ENCODE results near the gene CRIM1. TPM values are rescaled to one million over a fixed set of nuclear protein-coding genes. Genes with fewer than 3 reads are reported as not detected.

Gene CRIM1
- total RNA-seq, 1 experiment from 2014 or later, result 27.6 TPM

DNA sequence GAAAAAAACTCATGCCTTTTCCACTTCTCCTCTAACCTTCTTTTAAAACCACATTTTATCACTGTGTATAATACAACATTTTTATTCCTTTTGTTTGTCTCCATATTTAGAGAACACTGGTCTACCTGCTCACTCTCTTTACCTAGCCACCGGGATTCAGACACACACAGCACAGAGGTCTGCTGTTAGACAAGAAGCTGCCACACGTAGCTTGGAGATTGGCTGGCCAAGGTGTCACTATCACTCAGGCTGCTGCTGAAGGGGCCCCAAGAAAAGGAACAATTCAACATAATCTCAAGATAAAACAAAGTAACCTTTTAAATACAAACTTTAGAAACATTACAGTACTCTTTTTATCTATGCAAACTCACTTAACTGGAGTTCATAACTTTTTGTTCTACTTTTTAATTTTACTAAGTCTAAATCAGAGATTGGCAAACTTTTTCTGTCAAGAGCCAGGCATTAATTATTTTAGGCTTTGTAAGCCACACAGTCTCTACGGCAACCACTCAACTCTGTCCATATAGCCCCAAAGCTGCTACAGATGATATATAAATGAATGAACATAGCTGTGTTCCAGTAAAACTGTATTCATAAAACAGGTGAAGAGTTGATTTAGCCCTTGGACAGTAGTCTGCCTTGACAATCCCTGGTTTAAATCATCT is 216.6 kb downstream of the CRIM1 start:
- Histone ChIP-seq H2BK120ac (ENCODE audit: low read depth, low read length, poor library complexity, severe bottlenecking) (no peak overlapping the region), H4K8ac (replicated peaks; ENCODE audit: insufficient read length, low read depth, low read length) (no peak overlapping the region), H3K23me2 (ENCODE audit: insufficient read length, low read depth, low read length, poor library complexity, severe bottlenecking) (no peaks in the 10 kb centered on the region), H2AFZ (ENCODE audit: low read length) (no peak overlapping the region), H3K14ac (ENCODE audit: insufficient read depth, low read length) (no peak overlapping the region), H3K9ac (ENCODE audit: extremely low read depth, insufficient read length, low read length) (no peak overlapping the region), H4K91ac (ENCODE audit: insufficient read length, low read depth, low read length) (no peak overlapping the region), H2BK12ac (ENCODE audit: insufficient read length, low read depth, low read length) (no peak overlapping the region), H2BK15ac (ENCODE audit: low read depth, low read length) (no peak overlapping the region), H3T11ph (ENCODE audit: low read length) (no peak overlapping the region), H2BK5ac (ENCODE audit: insufficient read length, low read length) (no peak overlapping the region), H2AK5ac (ENCODE audit: insufficient read length, low read length) (no peak overlapping the region), H4K5ac (ENCODE audit: insufficient read length, low read depth, low read length) (no peak overlapping the region), H3K18ac (ENCODE audit: insufficient read length, low read depth, low read length) (no peak overlapping the region), H3K23ac (ENCODE audit: insufficient read length, low read depth, low read length) (no peak overlapping the region), H3K56ac (ENCODE audit: insufficient read length, low read depth, low read length) (no peak overlapping the region), H3K4ac (ENCODE audit: low read depth, low read length) (no peak overlapping the region), H2BK20ac (ENCODE audit: low read depth, low read length, poor library complexity, severe bottlenecking) (no peak overlapping the region), H3K27ac (ENCODE audit: insufficient read length, low read depth, low read length) (no peak overlapping the region), H3K79me2 (ENCODE audit: insufficient read depth, low read length) (no peaks in the 10 kb centered on the region), H3K27me3 (ENCODE audit: insufficient read depth, low read length) (no peaks in the 10 kb centered on the region), H4K20me1 (ENCODE audit: control insufficient read depth, insufficient read depth, insufficient read length) (no peaks in the 10 kb centered on the region), H3K4me1 (ENCODE audit: insufficient read depth, low read length) (peaks cover 2% of the 10 kb centered on the region; the same call in 1 of the 2 replicates), H3K79me1 (ENCODE audit: insufficient read depth, low read depth, low read length, poor library complexity, severe bottlenecking) (no peaks in the 10 kb centered on the region), H3K9me3 (ENCODE audit: control insufficient read depth, low read depth, low read length) (no peaks in the 10 kb centered on the region), H3K4me2 (ENCODE audit: insufficient read depth, insufficient read length, low read length) (no peak overlapping the region)
- no peaks in the 10 kb centered on the region for H3K27me3 Mint-ChIP-seq (ENCODE audit: low read depth)
- peaks cover 2 to 17% (median 15%) of the 10 kb centered on the region in 3 experiments; a peak in 5 of 7 replicates for H3K36me3 Mint-ChIP-seq (ENCODE audit: insufficient read depth in 1 of 3, low read depth in 3 of 3)
- H3K4me1 Mint-ChIP-seq, result peaks cover 14 to 19% of the 10 kb centered on the region in 2 experiments
- peak overlapping the region; percentile 7 to 11 (median 11); a peak in 4 of 7 replicates for H3K27ac Mint-ChIP-seq
- TF ChIP-seq, protein P1, sequence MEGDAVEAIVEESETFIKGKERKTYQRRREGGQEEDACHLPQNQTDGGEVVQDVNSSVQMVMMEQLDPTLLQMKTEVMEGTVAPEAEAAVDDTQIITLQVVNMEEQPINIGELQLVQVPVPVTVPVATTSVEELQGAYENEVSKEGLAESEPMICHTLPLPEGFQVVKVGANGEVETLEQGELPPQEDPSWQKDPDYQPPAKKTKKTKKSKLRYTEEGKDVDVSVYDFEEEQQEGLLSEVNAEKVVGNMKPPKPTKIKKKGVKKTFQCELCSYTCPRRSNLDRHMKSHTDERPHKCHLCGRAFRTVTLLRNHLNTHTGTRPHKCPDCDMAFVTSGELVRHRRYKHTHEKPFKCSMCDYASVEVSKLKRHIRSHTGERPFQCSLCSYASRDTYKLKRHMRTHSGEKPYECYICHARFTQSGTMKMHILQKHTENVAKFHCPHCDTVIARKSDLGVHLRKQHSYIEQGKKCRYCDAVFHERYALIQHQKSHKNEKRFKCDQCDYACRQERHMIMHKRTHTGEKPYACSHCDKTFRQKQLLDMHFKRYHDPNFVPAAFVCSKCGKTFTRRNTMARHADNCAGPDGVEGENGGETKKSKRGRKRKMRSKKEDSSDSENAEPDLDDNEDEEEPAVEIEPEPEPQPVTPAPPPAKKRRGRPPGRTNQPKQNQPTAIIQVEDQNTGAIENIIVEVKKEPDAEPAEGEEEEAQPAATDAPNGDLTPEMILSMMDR (conservative IDR thresholded peaks at IDR 0.05), result no peak
- no peaks in the 10 kb centered on the region for H3K9me3 Mint-ChIP-seq
- H3K4me3 Mint-ChIP-seq, result no peak overlapping the region
- WGBS (ENCODE audit: extremely low coverage, insufficient read length, low lambda C conversion rate), result no CpG with 5 or more reads among the region's 3 CpGs
- DNase-seq, result no peak
